H54 (cell line): ENCODE data around the gene SPG11.
"Not testable (repeated sequence)": the region's sequence is repeated elsewhere in the genome, so short reads cannot be mapped to it uniquely, and the experiment has no call there.

Experiments used
- DNase-seq: peaks from one replicate; pipeline ENCODE4 v3.0.0; 2011; ENCODE audit warnings: low spot score, mixed read lengths; ENCODE audit not compliant: insufficient read length
- FAIRE-seq: peaks from 3 replicates; lab custom pipeline; 2011; peaks lifted over from hg19 to GRCh38; lab: Jason Lieb, UNC
- POLR2A ChIP-seq: IDR thresholded peaks from 2 replicates; pipeline ENCODE4 v1.6.1; 2011; ENCODE audit warnings: low read depth, mild to moderate bottlenecking, low read length

Gene SPG11

GRCh38 chr15:44666210-44667038, 3.0 kb upstream of the SPG11 start:
- no peak for TF ChIP-seq POLR2A
- DNase-seq (no peak), FAIRE-seq (no peak)

GRCh38 chr15:44662478-44663409, 718 bp downstream of the SPG11 start:
- FAIRE-seq (peak; percentile 52), DNase-seq (peak; percentile 59)
- TF ChIP-seq POLR2A: no peak

GRCh38 chr15:44661576-44661975, 1.9 kb downstream of the SPG11 start:
- TF ChIP-seq POLR2A: no peak
- DNase-seq (no peak), FAIRE-seq (no peak)

GRCh38 chr15:44659056-44659455, 4.4 kb downstream of the SPG11 start:
- DNase-seq (no peak), FAIRE-seq (peak; percentile 41)
- no peak for TF ChIP-seq POLR2A

GRCh38 chr15:44657378-44657777, 6.1 kb downstream of the SPG11 start:
- TF ChIP-seq POLR2A: no peak
- FAIRE-seq: no peak
- DNase-seq: no peak

- FAIRE-seq: peak; percentile 65
- no peak for DNase-seq
- no peak for TF ChIP-seq POLR2A
Observed at GRCh38 chr15:44656913-44657312, 6.5 kb downstream of the SPG11 start.

GRCh38 chr15:44656298-44656697, 7.2 kb downstream of the SPG11 start:
- no peak for TF ChIP-seq POLR2A
- FAIRE-seq (no peak), DNase-seq (no peak)

- no peak for TF ChIP-seq POLR2A
- FAIRE-seq (no peak), DNase-seq (no peak)
Observed at GRCh38 chr15:44654858-44655257, 8.6 kb downstream of the SPG11 start.

GRCh38 chr15:44647637-44648036, 15.8 kb downstream of the SPG11 start:
- DNase-seq (no peak), FAIRE-seq (no peak)
- TF ChIP-seq POLR2A: no peak

- no peak for TF ChIP-seq POLR2A
- DNase-seq (no peak), FAIRE-seq (peak; percentile 61)
Observed at GRCh38 chr15:44647036-44647435, 16.4 kb downstream of the SPG11 start.

GRCh38 chr15:44646460-44646859, 17.0 kb downstream of the SPG11 start:
- no peak for DNase-seq
- no peak for TF ChIP-seq POLR2A
- FAIRE-seq: no peak

GRCh38 chr15:44641651-44642050, 21.8 kb downstream of the SPG11 start:
- no peak for FAIRE-seq
- DNase-seq: no peak
- no peak for TF ChIP-seq POLR2A

- DNase-seq (no peak), FAIRE-seq (no peak)
- TF ChIP-seq POLR2A: no peak
Observed at GRCh38 chr15:44636976-44637375, 26.5 kb downstream of the SPG11 start.

- DNase-seq (no peak), FAIRE-seq (no peak)
- no peak for TF ChIP-seq POLR2A
Observed at GRCh38 chr15:44633603-44634002, 29.9 kb downstream of the SPG11 start.

- DNase-seq, FAIRE-seq: not testable (repeated sequence)
Observed at GRCh38 chr15:44625286-44625685, 38.2 kb downstream of the SPG11 start.
